HFFc6 (cell line): ENCODE measurements around the gene HSD17B7. TPM values are rescaled to one million over a fixed set of nuclear protein-coding genes. Genes with fewer than 3 reads are reported as not detected.

Experiments used
- DNase-seq: peaks from one replicate; pipeline ENCODE4 v3.0.0-alpha.2; 2018
- H3K27ac Mint-ChIP-seq: 2 replicates; pipeline ENCODE4 v1.8.0; 2020; ENCODE audit warnings: mild to moderate bottlenecking, mixed read lengths
- H3K27me3 Mint-ChIP-seq: 2 replicates; pipeline ENCODE4 v1.8.0; 2021; ENCODE audit warnings: mild to moderate bottlenecking, moderate library complexity, mixed read lengths; ENCODE audit not compliant: insufficient read depth
- H3K36me3 Mint-ChIP-seq: 2 replicates; pipeline ENCODE4 v1.8.0; 2021; ENCODE audit warnings: low read depth, mixed read lengths
- H3K4me1 Mint-ChIP-seq: 2 replicates; pipeline ENCODE4 v1.8.0; 2020; ENCODE audit warnings: low read depth, mixed read lengths
- H3K4me3 Mint-ChIP-seq: 2 replicates; pipeline ENCODE4 v1.8.0; 2020; ENCODE audit warnings: mild to moderate bottlenecking, moderate library complexity, mixed read lengths
- H3K9me3 Mint-ChIP-seq: 2 replicates; pipeline ENCODE4 v1.8.0; 2020; ENCODE audit warnings: mild to moderate bottlenecking, mixed read lengths
- total RNA-seq, 6 experiments: library from RNA; stranded (reverse); fragmentation: NEBNext Ultra II Directional; extraction: Animal tissue kit (Norgen Biotek cat#: 25700); gene quantifications; 2 replicates in 1 of 6; 3 replicates in 5 of 6; pipeline ENCODE4 v1.2.3, GENCODE V29; 2021
- TF ChIP-seq, protein P1 (sequence below): fragments of 200-600 bp; sonication (generic); IDR thresholded peaks from 2 replicates; pipeline ENCODE4 v1.5.0; 2021; ENCODE audit warnings: antibody characterized with exemption, mild to moderate bottlenecking

HSD17B7 gene
- total RNA-seq, 6 experiments from 2014 or later: 3.1 to 6.2 (median 4.4) TPM

DNA sequence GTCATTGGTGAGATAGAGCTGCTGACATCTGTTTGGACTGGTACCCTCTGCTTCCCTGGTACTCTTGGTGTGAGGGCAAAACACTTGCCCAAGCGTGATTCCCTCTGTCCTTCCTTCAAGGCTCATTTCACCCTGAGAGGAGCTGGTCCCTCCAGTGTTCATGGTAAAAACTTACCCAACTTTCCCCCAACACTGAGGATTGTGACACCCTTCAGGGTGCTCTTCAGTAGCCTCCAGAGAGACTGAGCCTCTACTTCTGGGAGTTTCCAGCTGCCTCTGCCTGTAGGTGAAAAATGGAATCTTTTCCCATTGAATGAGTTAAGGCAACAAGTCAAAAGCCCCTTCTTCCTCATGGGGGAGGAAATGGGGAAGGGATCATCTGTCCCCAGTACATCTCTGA is 60.8 kb downstream of the HSD17B7 start:
- DNase-seq: no peak
- TF ChIP-seq, protein P1, sequence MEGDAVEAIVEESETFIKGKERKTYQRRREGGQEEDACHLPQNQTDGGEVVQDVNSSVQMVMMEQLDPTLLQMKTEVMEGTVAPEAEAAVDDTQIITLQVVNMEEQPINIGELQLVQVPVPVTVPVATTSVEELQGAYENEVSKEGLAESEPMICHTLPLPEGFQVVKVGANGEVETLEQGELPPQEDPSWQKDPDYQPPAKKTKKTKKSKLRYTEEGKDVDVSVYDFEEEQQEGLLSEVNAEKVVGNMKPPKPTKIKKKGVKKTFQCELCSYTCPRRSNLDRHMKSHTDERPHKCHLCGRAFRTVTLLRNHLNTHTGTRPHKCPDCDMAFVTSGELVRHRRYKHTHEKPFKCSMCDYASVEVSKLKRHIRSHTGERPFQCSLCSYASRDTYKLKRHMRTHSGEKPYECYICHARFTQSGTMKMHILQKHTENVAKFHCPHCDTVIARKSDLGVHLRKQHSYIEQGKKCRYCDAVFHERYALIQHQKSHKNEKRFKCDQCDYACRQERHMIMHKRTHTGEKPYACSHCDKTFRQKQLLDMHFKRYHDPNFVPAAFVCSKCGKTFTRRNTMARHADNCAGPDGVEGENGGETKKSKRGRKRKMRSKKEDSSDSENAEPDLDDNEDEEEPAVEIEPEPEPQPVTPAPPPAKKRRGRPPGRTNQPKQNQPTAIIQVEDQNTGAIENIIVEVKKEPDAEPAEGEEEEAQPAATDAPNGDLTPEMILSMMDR: no peak
- Mint-ChIP-seq H3K27ac (no peak overlapping the region), H3K27me3 (peaks cover 8% of the 10 kb centered on the region), H3K36me3 (no peaks in the 10 kb centered on the region), H3K4me3 (no peak overlapping the region), H3K9me3 (no peaks in the 10 kb centered on the region), H3K4me1 (peaks cover 44% of the 10 kb centered on the region)

DNA sequence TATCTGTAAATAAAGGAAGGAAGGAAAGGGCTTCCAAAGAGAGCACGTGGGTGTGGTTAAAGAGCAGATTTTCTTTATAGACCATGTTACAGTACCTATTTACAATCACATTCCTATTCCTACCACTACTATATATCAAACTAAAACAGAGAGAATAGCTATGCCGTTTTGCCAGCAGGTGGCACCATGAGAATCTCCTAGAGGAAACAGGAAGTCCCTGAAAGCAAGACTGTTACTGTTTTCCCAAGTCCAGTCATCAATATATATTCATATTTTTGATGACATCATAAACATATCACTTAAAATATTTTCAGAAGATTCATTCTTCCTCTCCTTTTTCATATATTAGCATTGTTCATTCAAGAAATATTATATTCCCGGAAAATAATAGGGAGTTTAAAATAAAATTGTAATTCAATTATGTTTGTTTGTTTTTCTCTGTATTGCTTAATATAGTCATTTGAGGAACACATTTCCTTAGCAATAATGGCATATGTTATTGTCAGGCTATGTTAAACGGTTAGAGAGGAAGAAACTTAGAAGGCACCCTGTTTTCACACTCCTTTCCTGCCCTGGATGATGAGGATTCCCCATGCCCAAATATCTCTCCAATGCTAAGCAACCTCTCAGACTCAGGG is 63.9 kb downstream of the HSD17B7 start:
- no peaks in the 10 kb centered on the region for H3K36me3 Mint-ChIP-seq
- DNase-seq: peak; percentile 72
- TF ChIP-seq, protein P1: peak; percentile 91
- peaks cover 6% of the 10 kb centered on the region for H3K27me3 Mint-ChIP-seq
- peaks cover 55% of the 10 kb centered on the region for H3K4me1 Mint-ChIP-seq
- H3K27ac Mint-ChIP-seq: no peak overlapping the region; the same call in 1 of the 2 replicates
- H3K4me3 Mint-ChIP-seq: no peak overlapping the region
- H3K9me3 Mint-ChIP-seq: no peaks in the 10 kb centered on the region

DNA sequence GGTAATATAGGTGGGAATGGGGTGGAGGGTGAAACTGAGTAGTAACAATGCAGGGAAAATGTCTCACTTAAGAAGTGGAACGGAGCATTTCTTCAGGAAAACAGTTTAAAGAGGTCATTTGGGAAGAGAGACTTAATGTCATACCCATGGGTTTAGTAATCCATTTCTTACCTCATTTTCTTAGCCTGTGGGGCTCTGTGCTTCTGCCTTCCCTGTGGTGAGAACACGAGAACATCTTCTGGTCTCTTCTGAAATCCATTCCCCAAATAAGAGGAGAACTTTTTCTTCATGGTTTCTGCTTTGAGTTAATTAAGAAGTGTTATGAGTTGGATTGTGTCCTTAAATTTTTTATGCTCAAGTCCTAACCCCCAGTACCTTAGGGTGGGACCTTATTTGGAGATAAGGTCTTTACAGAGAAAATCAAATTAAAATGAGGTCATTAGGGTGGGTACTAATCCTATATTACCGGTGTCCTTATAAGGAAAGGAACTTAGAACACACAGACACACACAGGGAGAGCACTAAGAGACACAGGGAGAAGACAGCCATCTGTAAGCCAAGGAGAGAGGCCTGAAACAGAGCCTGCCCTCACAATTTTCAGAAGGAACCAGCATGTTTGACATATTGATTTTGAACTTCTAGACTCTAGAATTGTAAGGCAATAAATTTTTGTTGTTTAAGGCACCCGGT is 65.1 kb downstream of the HSD17B7 start:
- Mint-ChIP-seq H3K36me3 (no peaks in the 10 kb centered on the region), H3K27me3 (peaks cover 6% of the 10 kb centered on the region), H3K4me3 (peak overlapping the region; percentile 53), H3K9me3 (no peaks in the 10 kb centered on the region), H3K4me1 (peaks cover 55% of the 10 kb centered on the region), H3K27ac (peak overlapping the region; percentile 80)
- TF ChIP-seq, protein P1: no peak
- peak; percentile 62 for DNase-seq

DNA sequence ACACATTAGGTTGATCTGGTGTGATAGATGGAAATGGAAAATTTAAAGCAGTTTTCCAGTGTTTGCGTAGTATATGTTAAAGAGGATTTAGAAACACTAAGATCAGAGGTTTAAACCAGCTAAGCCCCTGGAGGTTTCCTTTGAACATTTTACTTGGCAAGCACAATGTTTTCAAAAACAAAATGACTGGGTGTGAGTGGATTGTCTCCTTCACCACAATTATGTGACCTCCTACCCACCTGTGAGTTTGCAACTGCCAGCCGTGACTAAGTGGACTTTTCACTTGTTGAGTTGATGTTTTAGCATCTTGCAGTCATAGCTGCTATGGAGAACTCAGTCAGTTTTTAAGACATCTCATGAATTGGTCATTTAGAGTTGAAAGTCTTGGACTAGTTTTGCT is 65.8 kb downstream of the HSD17B7 start:
- Mint-ChIP-seq H3K4me1 (peaks cover 58% of the 10 kb centered on the region), H3K27me3 (peaks cover 3% of the 10 kb centered on the region; the same call in 1 of the 2 replicates), H3K36me3 (no peaks in the 10 kb centered on the region), H3K27ac (peak overlapping the region; percentile 80), H3K9me3 (no peaks in the 10 kb centered on the region), H3K4me3 (peak overlapping the region; percentile 53)
- peak; percentile 94 for DNase-seq
- TF ChIP-seq, protein P1: no peak

DNA sequence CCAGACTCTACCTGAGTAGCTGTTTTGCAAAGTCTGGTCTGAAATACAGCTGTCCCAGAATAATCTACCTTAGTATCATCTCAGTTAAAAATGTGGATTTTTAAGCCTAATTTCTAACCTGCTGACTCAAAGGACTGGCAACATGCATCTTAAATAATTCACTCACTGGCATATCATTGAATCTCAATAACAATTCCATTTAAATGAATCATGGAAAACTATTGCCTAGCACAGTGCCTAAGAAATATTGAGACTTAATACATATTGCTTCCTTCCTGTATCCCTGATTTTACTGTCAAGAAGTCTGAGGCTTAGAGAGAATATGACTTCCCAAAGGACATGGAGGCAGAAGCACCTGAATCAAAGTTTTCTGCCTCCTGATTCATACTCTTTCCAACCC is 67.3 kb downstream of the HSD17B7 start:
- Mint-ChIP-seq H3K27me3 (no peaks in the 10 kb centered on the region; the same call in 1 of the 2 replicates), H3K4me3 (peak overlapping the region; percentile 33; the same call in 1 of the 2 replicates), H3K27ac (peak overlapping the region; percentile 63), H3K36me3 (no peaks in the 10 kb centered on the region), H3K4me1 (peaks cover 68% of the 10 kb centered on the region), H3K9me3 (no peaks in the 10 kb centered on the region)
- TF ChIP-seq, protein P1: no peak
- peak; percentile 43 for DNase-seq
